GM18526 (cell line): ENCODE results near the gene TESK2.

Experiments
- POLR2A ChIP-seq: IDR thresholded peaks from 3 replicates; pipeline ENCODE4 v1.6.1; 2011; ENCODE audit not compliant: insufficient read length; ENCODE audit errors: extremely low read depth

The TESK2 gene

GRCh38 chr1:45370575-45370974, 120.4 kb downstream of the TESK2 start:
- TF ChIP-seq POLR2A = no peak

- no peak for TF ChIP-seq POLR2A
Observed at GRCh38 chr1:45365051-45365450, 125.9 kb downstream of the TESK2 start.

- TF ChIP-seq POLR2A = no peak
Observed at GRCh38 chr1:45364294-45364693, 126.7 kb downstream of the TESK2 start.

DNA sequence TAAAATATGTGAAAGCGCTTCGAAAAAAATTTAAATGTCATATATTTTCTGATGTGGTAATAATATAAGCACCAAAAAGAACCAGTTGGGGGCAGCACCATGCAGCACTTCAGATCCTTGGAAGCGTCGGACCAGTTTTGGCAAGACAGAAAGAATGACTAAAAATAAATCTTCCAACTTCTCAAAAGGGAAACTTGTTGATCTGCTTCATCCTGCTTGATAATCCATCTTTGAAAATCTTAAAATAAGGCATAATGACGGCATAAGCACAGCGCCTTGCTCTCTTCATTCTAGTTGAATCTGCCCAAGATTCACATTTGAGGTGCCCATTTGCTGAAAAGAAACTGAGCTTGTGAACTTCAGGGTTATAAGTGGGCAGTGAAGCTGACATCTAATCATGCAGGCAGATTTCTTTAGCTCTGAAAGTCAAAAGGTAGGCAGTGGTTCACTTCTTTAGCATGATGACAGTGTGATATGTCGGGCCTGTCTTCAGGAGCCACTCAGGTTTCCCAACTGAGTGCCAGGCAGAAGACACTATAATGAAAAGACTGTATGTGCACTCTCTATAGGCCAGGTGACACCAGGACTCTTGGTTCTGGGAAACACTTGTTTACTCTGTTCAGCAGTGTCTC, 131.0 kb downstream of the TESK2 start:
- TF ChIP-seq POLR2A = no peak

DNA sequence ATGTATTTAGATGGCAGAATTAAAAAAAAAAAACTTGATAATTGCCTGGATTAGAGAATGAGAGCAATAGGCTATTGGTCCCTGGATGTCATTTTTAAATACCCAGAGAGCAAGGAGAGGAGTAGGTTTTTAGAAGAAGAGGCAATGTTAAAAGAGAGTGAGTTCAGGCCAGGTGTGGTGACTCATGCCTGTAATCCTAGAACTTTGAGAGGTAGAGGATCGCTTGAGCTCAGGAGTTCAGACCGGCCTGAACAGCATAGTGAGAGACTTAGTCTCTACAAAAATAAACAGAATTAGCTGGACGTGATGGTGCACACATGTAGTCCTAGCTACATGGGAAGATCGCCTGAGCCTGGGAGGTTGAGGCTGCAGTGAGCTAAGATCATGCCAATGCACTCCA, 134.8 kb downstream of the TESK2 start:
- no peak for TF ChIP-seq POLR2A

- TF ChIP-seq POLR2A = no peak
Observed at GRCh38 chr1:45355683-45356082, 135.3 kb downstream of the TESK2 start.

DNA sequence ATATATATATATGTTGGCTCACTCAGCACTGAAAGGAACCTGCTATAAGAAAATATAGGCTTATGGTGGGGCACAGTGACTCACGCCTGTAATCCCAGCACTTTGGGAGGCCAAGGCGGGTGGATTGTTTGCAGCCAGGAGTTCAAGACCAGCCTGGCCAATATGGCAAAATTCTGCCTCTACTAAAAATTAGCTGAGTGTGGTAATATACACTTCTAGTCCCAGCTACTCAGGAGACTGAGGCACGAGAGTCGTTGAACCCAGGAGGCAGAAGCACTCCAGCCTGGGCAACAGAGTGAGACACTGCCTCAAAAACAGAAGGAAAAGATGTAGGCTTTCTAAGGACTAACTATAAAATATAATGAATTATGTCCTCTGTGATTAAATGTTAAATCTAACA, 136.1 kb downstream of the TESK2 start:
- TF ChIP-seq POLR2A = no peak

DNA sequence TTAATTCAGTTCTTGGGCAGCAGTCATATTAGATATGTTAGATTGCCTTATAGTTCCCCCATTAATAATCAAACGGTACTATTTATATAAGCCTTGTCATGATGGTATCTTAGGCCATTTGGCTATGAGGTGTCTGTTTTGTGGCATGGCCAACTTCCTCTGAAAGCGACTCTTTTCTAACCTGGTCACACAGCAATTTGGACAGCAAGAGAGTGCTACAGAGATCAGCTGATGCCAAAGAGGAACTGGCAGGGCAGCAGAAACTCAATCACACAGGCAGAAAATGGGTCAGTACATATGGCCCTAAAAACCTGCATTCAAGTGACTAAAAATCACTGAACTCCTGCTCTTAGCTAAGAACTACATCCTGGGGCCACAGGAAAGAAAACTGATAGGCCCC, 137.3 kb downstream of the TESK2 start:
- no peak for TF ChIP-seq POLR2A

DNA sequence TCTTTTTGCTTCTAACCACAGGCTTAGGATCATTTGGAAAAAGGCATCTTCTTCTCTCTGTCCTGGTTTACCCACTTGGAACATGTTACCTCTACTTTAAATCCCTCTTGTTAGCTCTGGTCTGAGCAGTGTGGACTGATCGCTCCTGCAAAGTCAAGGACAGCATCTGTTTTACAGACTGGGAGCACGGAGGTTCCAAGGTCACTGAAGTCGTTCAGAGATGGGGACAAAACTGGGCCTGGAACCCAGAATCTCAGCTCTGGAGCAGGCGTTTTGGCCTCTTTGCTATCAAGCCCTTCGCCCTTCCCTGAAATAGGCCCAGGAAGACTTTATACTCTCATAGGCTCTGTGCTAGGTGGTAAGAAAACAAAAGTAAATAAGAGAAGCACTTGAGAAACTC, 139.5 kb downstream of the TESK2 start:
- no peak for TF ChIP-seq POLR2A

DNA sequence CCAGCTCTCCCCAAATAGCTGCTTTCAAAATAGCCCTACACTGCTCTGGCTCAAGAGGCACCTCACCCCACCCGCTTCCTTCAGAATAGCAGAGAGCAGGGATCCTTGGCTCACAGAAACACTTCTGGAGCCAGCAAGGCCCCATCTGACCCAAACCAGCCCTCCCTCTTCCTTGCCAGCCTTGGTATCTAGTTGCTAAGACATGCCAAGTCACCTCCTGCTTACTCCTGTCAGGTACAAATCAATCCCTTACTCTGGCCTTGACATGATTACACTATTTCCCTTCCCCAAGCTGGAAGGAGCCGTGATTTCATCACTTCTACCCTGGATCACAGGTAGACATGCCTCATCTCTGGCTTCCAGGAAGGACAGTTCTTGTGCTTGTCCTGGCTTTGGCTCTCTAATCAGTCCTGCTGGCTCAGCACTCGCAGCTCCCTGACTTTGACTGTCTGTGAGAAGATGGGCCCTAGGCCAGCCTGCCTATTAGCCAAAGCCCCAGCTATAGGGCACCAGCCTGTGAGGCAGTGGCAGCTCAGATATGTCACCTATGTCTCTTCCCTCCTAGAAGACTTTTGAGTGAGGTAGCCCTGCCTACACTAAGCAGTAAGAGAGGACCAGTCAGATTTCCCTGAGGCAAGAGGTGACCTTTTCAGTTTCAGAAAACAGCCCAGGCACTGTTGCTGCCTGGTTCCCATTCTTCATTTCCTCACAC, 141.8 kb downstream of the TESK2 start:
- TF ChIP-seq POLR2A = no peak

GRCh38 chr1:45348609-45348965, 142.4 kb downstream of the TESK2 start:
- TF ChIP-seq POLR2A = no peak

- TF ChIP-seq POLR2A = no peak
Observed at GRCh38 chr1:45348020-45348419, 142.9 kb downstream of the TESK2 start.

- TF ChIP-seq POLR2A = no peak
Observed at GRCh38 chr1:45346473-45346872, 144.5 kb downstream of the TESK2 start.

DNA sequence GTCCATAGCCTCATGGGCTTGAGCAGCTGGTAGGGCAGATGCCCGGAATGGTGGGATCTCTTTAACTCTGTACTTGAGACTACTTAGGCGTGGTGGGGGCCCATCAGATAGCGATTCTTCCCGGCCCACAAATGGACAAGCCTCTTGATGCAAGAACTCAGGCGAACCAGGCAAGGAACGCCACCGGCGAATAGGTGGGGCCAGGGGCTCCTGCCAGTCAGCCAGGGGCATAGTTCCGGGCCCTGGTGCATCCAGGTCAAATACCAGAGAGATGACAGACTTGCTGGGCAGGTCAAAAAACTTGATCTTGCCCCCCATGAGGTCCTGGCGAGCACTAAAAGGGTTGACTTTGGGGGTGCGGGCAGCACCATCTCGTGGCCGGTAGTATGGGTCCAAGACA, 145.9 kb downstream of the TESK2 start:
- TF ChIP-seq POLR2A = no peak

- no peak for TF ChIP-seq POLR2A
Observed at GRCh38 chr1:45344499-45344898, 146.5 kb downstream of the TESK2 start.

DNA sequence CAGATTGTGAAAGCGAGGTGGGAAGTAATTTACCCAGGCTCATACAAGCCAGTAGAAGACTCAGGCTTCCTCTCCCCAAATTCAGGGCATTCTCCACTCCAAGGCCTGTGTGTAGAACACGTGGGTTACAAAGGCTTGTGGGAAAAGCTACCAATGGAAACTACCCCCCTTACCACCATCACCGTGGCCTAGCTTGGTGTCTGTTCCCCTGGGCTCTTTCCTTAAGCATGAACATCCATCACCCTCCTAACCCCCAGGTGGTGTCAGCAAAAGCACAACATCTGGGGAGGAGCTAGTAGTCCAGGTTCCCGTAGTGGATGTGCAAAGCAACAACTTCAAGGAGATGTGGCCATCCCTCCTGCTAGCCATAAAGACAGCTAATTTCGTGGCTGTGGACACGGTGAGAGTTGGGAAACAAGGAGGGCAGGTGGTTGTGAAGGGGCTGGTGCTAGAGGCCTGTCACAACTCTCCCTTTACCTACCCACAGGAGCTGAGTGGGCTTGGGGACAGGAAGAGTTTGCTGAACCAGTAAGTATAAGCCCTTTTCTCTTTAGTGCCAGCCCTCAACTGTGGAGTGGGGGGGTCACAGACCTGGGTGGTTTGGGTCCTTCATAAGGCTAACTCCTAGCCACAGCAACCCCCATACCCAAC, 150.0 kb downstream of the TESK2 start:
- TF ChIP-seq POLR2A = no peak
